GM23338 (cell line): ENCODE measurements around the gene PIAS1. TPM values are rescaled to one million over a fixed set of nuclear protein-coding genes. Genes with fewer than 3 reads are reported as not detected.

Experiments used
- ATAC-seq: fragments of 200-7000 bp; cut with Tn5 transposase; 3 replicates; pipeline ENCODE4 v1.9.1; 2020
- DNase-seq: peaks from one replicate; pipeline ENCODE4 v3.0.0-alpha.2; 2015; ENCODE audit warnings: low spot score
- H2AFZ ChIP-seq: fragments of 200-600 bp; sonication (generic); 2 replicates; pipeline ENCODE4 v1.8.0; 2016; ENCODE audit warnings: antibody characterized with exemption, mild to moderate bottlenecking, moderate library complexity
- H3F3A ChIP-seq: fragments of 200-600 bp; sonication (generic); replicated peaks from 2 replicates; pipeline ENCODE4 v1.8.0; 2017; ENCODE audit warnings: antibody characterized with exemption, mixed run types, low read depth
- H3K27ac ChIP-seq: fragments of 200-600 bp; sonication (generic); 2 replicates; pipeline ENCODE4 v1.6.1; 2016; ENCODE audit warnings: low read depth
- H3K27me3 ChIP-seq: fragments of 200-600 bp; sonication (generic); 2 replicates; pipeline ENCODE4 v1.8.0; 2016; ENCODE audit warnings: mild to moderate bottlenecking, mixed run types, moderate library complexity; ENCODE audit not compliant: insufficient read depth
- H3K36me3 ChIP-seq: fragments of 200-600 bp; sonication (generic); 2 replicates; pipeline ENCODE4 v1.8.0; 2016; ENCODE audit warnings: mild to moderate bottlenecking; ENCODE audit not compliant: insufficient read depth
- H3K4me1 ChIP-seq: fragments of 200-600 bp; sonication (generic); 2 replicates; pipeline ENCODE4 v1.8.0; 2016; ENCODE audit warnings: mild to moderate bottlenecking, moderate library complexity; ENCODE audit not compliant: insufficient read depth
- H3K4me2 ChIP-seq: fragments of 200-600 bp; sonication (generic); 2 replicates; pipeline ENCODE4 v1.7.1; 2017; ENCODE audit warnings: mixed run types
- H3K4me3 ChIP-seq: fragments of 200-600 bp; sonication (generic); 2 replicates; pipeline ENCODE4 v1.6.1; 2016; ENCODE audit warnings: mixed run types
- H3K79me2 ChIP-seq: fragments of 200-600 bp; sonication (generic); replicated peaks from 2 replicates; pipeline ENCODE4 v1.8.0; 2017; ENCODE audit warnings: mild to moderate bottlenecking; ENCODE audit not compliant: insufficient read depth
- H3K9me2 ChIP-seq: fragments of 200-600 bp; sonication (generic); 2 replicates; pipeline ENCODE4 v1.8.0; 2017; ENCODE audit not compliant: insufficient read depth
- H4K20me1 ChIP-seq: fragments of 200-600 bp; sonication (generic); replicated peaks from 2 replicates; pipeline ENCODE4 v1.8.0; 2017; ENCODE audit warnings: mild to moderate bottlenecking; ENCODE audit not compliant: insufficient read depth
- H3K27ac Mint-ChIP-seq: 2 replicates; pipeline ENCODE4 v1.8.0; 2020; ENCODE audit warnings: inconsistent platforms, mild to moderate bottlenecking, moderate library complexity, mixed read lengths
- H3K27me3 Mint-ChIP-seq: 3 replicates; pipeline ENCODE4 v1.8.0; 2022; ENCODE audit warnings: low read depth, mild to moderate bottlenecking, moderate library complexity, mixed read lengths, inconsistent platforms; ENCODE audit not compliant: insufficient read depth, poor library complexity
- H3K36me3 Mint-ChIP-seq: 3 replicates; pipeline ENCODE4 v1.8.0; 2021; ENCODE audit warnings: low read depth, mild to moderate bottlenecking, inconsistent platforms, moderate library complexity, mixed read lengths
- H3K4me1 Mint-ChIP-seq: 3 replicates; pipeline ENCODE4 v1.8.0; 2020; ENCODE audit warnings: mild to moderate bottlenecking, inconsistent platforms, mixed read lengths
- H3K4me3 Mint-ChIP-seq: 3 replicates; pipeline ENCODE4 v1.8.0; 2021; ENCODE audit warnings: moderate library complexity, mild to moderate bottlenecking, inconsistent platforms, mixed read lengths
- H3K9me3 Mint-ChIP-seq: 3 replicates; pipeline ENCODE4 v1.8.0; 2020; ENCODE audit warnings: moderate library complexity, mild to moderate bottlenecking, inconsistent platforms, mixed read lengths
- CREB1 ChIP-seq: fragments of 250-450 bp; sonication (Bioruptor Pico); IDR thresholded peaks from 2 replicates; pipeline ENCODE4 v1.5.0; 2020; ENCODE audit warnings: low read depth, mild to moderate bottlenecking, moderate library complexity
- CTCF ChIP-seq, 2 experiments: fragments of 200-600 bp in 1 of 2; sonication (generic) in 1 of 2; conservative IDR thresholded peaks; 2 replicates each; pipeline versions ENCODE4 v1.5.1 to v1.6.1; 2016 to 2017; ENCODE audit warnings: antibody characterized with exemption in 2 of 2, low read depth in 2 of 2, mild to moderate bottlenecking in 2 of 2, moderate library complexity in 1 of 2
- ETS1 ChIP-seq: IDR thresholded peaks from 2 replicates; pipeline ENCODE4 v1.6.1; 2016; ENCODE audit warnings: antibody characterized with exemption
- EZH2 ChIP-seq: fragments of 200-600 bp; sonication (generic); IDR thresholded peaks from one replicate; pipeline ENCODE4 v1.8.0; 2017; ENCODE audit warnings: antibody characterized with exemption, mild to moderate bottlenecking, low read depth; ENCODE audit not compliant: unreplicated experiment
- EZH2phosphoT487 ChIP-seq: fragments of 200-600 bp; sonication (generic); IDR thresholded peaks from one replicate; pipeline ENCODE4 v1.8.1; 2018; ENCODE audit warnings: antibody characterized with exemption; ENCODE audit not compliant: unreplicated experiment
- NANOG ChIP-seq: IDR thresholded peaks from 2 replicates; pipeline ENCODE4 v1.6.1; 2016; ENCODE audit warnings: antibody characterized with exemption, borderline replicate concordance
- POLR2AphosphoS5 ChIP-seq: IDR thresholded peaks from 2 replicates; pipeline ENCODE4 v1.6.1; 2016; ENCODE audit warnings: antibody characterized with exemption, low read depth
- REST ChIP-seq: IDR thresholded peaks from one replicate; pipeline ENCODE4 v1.6.1; 2018; ENCODE audit warnings: antibody characterized with exemption; ENCODE audit not compliant: unreplicated experiment
- STAT1 ChIP-seq: IDR thresholded peaks from one replicate; pipeline ENCODE4 v1.6.1; 2016; ENCODE audit warnings: antibody characterized with exemption; ENCODE audit not compliant: unreplicated experiment
- ZNF114 ChIP-seq: fragments of 250-450 bp; sonication (Bioruptor Pico); IDR thresholded peaks from 2 replicates; pipeline ENCODE4 v1.5.0; 2020; ENCODE audit warnings: mild to moderate bottlenecking, moderate library complexity
- ZNF331 ChIP-seq: fragments of 250-450 bp; sonication (Bioruptor Pico); IDR thresholded peaks from 2 replicates; pipeline ENCODE4 v1.5.0; 2020; ENCODE audit warnings: low read depth, mild to moderate bottlenecking, moderate library complexity
- polyA plus RNA-seq: library from polyadenylated mRNA; unstranded; fragments of >200 nt; fragmentation: Nextera tagmentation; extraction: Ambion mirVana; gene quantifications from 2 replicates; pipeline ENCODE4 v1.2.1, GENCODE V29; 2016
- total RNA-seq: library from RNA; depleted of rRNA; stranded (reverse); fragments of >200 nt; shearing (Covaris generic); gene quantifications from 2 replicates; pipeline ENCODE4 v1.2.3, GENCODE V29; 2014

The PIAS1 gene
- total and polyA plus RNA-seq, 2 experiments from 2014 or later = 30.7 to 32.1 TPM

- TF ChIP-seq ETS1 (no peak), CTCF (conservative IDR thresholded peaks at IDR 0.05; ENCODE audit: low read depth in 2 of 2) (no peak), POLR2AphosphoS5 (no peak), CREB1 (CRISPR knock-in tag) (no peak), ZNF331 (CRISPR knock-in tag) (no peak), EZH2 (no peak), ZNF114 (CRISPR knock-in tag) (no peak), REST (no peak), STAT1 (no peak)
Observed at GRCh38 chr15:68052431-68052830, 1.7 kb upstream of the PIAS1 start (continued).

GRCh38 chr15:68053001-68053400 is 1.1 kb upstream of the PIAS1 start:
- Mint-ChIP-seq H3K9me3 (no peaks in the 10 kb centered on the region), H3K27me3 (peaks cover 11% of the 10 kb centered on the region), H3K36me3 (no peaks in the 10 kb centered on the region), H3K4me1 (peaks cover 44% of the 10 kb centered on the region), H3K27ac (no peak overlapping the region), H3K4me3 (peak overlapping the region; percentile 31; the same call in 2 of the 3 replicates)
- H2AFZ ChIP-seq = peak overlapping the region; percentile 93; the same call in 1 of the 2 replicates
- no peak for DNase-seq
- no peak for ATAC-seq
- peak overlapping the region; percentile 89; the same call in 1 of the 2 replicates for H3K4me3 ChIP-seq
- H3K36me3 ChIP-seq = no peaks in the 10 kb centered on the region
- peaks cover 45% of the 10 kb centered on the region for H3K4me1 ChIP-seq
- H3K27ac ChIP-seq = no peak overlapping the region
- no peaks in the 10 kb centered on the region for H3K9me2 ChIP-seq
- 0 out of 2 replicates have a peak, but pooled peaks cover 7% of the 10 kb centered on the region for H3K27me3 ChIP-seq
- H3K79me2 ChIP-seq = peaks cover 31% of the 10 kb centered on the region
- no peaks in the 10 kb centered on the region for H3F3A ChIP-seq
- TF ChIP-seq NANOG = no peak
- no peak for TF ChIP-seq STAT1
- no peak for TF ChIP-seq EZH2phosphoT487
- peak overlapping the region; percentile 83 for H3K4me2 ChIP-seq
- peaks cover 17% of the 10 kb centered on the region for H4K20me1 ChIP-seq
